ENCODE measurements around the gene METTL4. TPM values are rescaled to one million over a fixed set of nuclear protein-coding genes. Genes with fewer than 3 reads are reported as not detected.

METTL4 gene
- total RNA-seq, 1 donor from 2014 or later: 9.8 TPM

DNA sequence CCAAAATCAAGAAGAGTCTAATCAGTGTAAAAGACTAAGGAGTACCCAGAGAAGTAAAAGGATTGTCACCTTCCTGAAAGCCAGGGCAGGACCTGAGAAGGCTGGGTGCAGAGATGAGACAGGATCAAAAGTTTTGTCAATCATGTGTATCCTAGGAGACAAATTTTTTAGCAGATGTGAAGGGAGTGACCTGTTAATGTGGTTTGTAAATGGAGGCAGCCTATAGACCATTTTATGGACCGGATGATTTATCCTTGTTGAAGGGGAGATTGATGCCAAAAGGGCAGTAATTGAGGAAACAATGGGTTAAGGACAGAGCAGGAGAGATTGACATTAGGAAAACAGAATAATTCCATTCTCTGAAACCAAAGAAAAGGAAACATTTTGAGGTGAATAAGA, 865 bp upstream of the METTL4 start:
- H3K36me3 Mint-ChIP-seq: no peaks in the 10 kb centered on the region
- TF ChIP-seq, protein P1, sequence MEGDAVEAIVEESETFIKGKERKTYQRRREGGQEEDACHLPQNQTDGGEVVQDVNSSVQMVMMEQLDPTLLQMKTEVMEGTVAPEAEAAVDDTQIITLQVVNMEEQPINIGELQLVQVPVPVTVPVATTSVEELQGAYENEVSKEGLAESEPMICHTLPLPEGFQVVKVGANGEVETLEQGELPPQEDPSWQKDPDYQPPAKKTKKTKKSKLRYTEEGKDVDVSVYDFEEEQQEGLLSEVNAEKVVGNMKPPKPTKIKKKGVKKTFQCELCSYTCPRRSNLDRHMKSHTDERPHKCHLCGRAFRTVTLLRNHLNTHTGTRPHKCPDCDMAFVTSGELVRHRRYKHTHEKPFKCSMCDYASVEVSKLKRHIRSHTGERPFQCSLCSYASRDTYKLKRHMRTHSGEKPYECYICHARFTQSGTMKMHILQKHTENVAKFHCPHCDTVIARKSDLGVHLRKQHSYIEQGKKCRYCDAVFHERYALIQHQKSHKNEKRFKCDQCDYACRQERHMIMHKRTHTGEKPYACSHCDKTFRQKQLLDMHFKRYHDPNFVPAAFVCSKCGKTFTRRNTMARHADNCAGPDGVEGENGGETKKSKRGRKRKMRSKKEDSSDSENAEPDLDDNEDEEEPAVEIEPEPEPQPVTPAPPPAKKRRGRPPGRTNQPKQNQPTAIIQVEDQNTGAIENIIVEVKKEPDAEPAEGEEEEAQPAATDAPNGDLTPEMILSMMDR (conservative IDR thresholded peaks at IDR 0.05): no peak
- H3K9me3 Mint-ChIP-seq: no peaks in the 10 kb centered on the region

DNA sequence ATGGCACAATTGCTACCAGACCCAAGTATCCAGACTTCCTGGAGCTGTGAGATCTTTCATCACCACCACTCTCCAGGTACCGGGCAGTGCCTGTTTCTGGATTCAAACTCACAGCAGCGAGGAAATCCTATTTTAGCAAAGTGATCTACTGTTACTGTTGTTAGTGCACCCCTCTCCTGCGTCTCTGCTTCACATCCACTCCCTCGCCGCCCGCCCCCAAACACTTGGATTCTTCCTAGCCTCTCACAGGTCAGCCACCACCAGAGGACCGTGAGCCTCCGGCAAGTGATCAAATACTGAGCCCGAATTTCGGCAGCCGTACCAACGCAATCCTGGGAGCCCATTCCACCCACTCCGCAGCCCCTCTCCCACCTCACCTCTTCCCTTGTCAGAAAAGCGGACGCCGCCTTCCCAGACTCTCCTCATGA, 519 bp downstream of the METTL4 start:
- H3K9me3 Mint-ChIP-seq: no peaks in the 10 kb centered on the region
- H3K4me1 Mint-ChIP-seq (ENCODE audit: unreplicated experiment): peaks cover 33% of the 10 kb centered on the region
- no peaks in the 10 kb centered on the region for H3K27me3 Mint-ChIP-seq
- H3K27ac Mint-ChIP-seq: peak overlapping the region; percentile 98
- peak; percentile 75 for DNase-seq (ENCODE audit: extremely low spot score, unreplicated experiment)
- TF ChIP-seq, protein P1 (conservative IDR thresholded peaks at IDR 0.05): no peak
- H3K36me3 Mint-ChIP-seq: no peaks in the 10 kb centered on the region
- peak overlapping the region; percentile 97 for H3K4me3 Mint-ChIP-seq

More for the DNA sequence above, 865 bp upstream of the METTL4 start:
- DNase-seq (ENCODE audit: extremely low spot score, unreplicated experiment): no peak
- H3K4me1 Mint-ChIP-seq (ENCODE audit: unreplicated experiment): peaks cover 33% of the 10 kb centered on the region
- H3K4me3 Mint-ChIP-seq: peak overlapping the region; percentile 97
- no peaks in the 10 kb centered on the region for H3K27me3 Mint-ChIP-seq
- peak overlapping the region; percentile 98 for H3K27ac Mint-ChIP-seq

DNA sequence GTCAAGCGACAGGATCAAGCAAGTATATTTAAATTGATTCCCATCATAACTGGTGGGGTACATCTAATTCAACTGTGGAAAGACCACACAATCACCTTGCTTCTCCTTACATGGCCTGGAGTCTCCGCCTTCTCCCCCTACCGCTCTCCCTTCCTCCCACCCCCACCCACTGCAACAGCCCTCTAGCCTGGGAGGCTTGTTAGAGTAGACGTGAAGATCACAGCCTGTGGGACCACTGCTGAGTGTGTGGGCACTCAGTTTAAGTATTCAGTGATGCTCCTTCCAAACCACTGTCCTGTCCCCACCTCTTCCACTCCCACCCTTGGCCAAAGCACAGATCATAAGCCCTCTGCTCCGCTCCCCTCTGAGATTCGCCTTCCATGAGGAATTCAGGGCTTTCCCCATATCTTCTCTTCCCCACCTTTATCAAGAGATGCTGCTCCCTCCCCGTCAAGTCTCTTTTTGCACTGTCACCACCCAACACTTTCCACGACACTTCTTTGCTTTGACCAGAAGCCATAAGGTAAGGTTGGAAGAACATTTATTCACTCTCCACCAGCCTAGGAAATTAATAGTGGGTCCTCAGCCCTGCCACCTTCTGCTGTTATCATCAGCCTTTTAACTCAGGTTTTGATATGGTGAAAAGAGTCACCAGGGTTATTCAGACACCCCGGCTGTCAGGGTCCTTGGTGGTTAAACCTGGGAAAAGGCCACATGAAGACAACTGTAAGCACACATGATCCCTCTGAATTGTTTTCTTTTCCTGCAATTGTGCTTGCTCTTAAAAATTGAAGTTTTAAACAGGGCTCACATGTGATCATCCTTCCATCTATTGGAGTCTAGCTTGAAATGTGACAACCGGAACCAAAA, 1.7 kb downstream of the METTL4 start:
- Mint-ChIP-seq H3K27ac (peak overlapping the region; percentile 48), H3K4me1 (ENCODE audit: unreplicated experiment) (peaks cover 33% of the 10 kb centered on the region), H3K27me3 (no peaks in the 10 kb centered on the region), H3K4me3 (peak overlapping the region; percentile 97), H3K36me3 (peaks cover 8% of the 10 kb centered on the region), H3K9me3 (no peaks in the 10 kb centered on the region)
- TF ChIP-seq, protein P1 (conservative IDR thresholded peaks at IDR 0.05): no peak
- DNase-seq (ENCODE audit: extremely low spot score, unreplicated experiment): no peak

DNA sequence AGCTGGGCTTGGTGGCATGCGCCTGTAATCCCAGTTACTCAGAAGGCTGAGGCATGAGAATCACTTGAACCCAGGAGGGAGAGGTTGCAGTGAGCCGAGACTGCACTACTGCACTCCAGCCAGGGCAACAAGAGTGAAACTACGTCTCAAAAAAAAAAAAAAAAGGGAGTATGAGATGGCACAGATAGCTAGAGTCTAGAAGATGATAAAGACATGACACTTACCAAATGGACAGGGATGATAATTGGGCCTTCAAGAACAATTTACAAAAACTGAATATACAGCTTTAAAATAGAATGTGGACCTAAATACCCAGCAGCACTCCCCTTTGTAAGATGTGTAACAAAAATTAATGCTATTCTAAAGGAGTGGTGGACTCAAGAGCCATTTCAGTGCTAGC, 2.7 kb downstream of the METTL4 start:
- peak overlapping the region; percentile 48 for H3K27ac Mint-ChIP-seq
- H3K27me3 Mint-ChIP-seq: no peaks in the 10 kb centered on the region
- no peaks in the 10 kb centered on the region for H3K9me3 Mint-ChIP-seq
- peaks cover 28% of the 10 kb centered on the region for H3K4me1 Mint-ChIP-seq (ENCODE audit: unreplicated experiment)
- DNase-seq (ENCODE audit: extremely low spot score, unreplicated experiment): no peak
- peaks cover 8% of the 10 kb centered on the region for H3K36me3 Mint-ChIP-seq
- H3K4me3 Mint-ChIP-seq: peak overlapping the region; percentile 97
- TF ChIP-seq, protein P1 (conservative IDR thresholded peaks at IDR 0.05): no peak

DNA sequence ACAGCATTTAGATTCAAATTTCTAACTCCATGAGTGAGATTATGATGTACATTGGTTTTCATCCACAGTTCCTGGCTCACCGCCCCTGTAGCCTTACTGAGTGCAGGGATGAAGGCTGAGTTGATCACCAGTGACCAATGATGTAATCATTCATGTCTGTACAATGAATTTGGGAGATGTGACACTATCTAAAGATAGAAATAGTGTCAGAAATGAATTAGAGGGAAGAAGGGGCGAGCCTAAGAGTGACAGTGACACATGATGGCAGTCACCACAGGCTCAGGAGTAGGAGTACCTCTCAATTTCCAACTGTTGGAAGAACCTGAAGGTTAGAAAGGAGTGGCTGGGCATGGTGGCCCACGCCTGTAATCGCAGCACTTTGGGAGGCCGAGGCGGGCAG, 3.2 kb downstream of the METTL4 start:
- Mint-ChIP-seq H3K4me1 (ENCODE audit: unreplicated experiment) (peaks cover 28% of the 10 kb centered on the region), H3K9me3 (no peaks in the 10 kb centered on the region), H3K27ac (no peak overlapping the region), H3K36me3 (peaks cover 8% of the 10 kb centered on the region), H3K4me3 (peak overlapping the region; percentile 55), H3K27me3 (no peaks in the 10 kb centered on the region)
- no peak for DNase-seq (ENCODE audit: extremely low spot score, unreplicated experiment)
- TF ChIP-seq, protein P1 (conservative IDR thresholded peaks at IDR 0.05): no peak

Data from type B pancreatic cell (in vitro differentiated cells).